Measurements from ENCODE around the gene SYT9. TPM values are rescaled to one million over a fixed set of nuclear protein-coding genes. Genes with fewer than 3 reads are reported as not detected.
A peak's percentile ranks its signal among the peaks of the same experiment; 100 is the strongest.

Gene SYT9
- total and polyA plus RNA-seq, 2 of the 4 experiments (the other 2 are of a cell fraction): not detected

- Histone ChIP-seq H3K4me2 (ENCODE audit: low read depth, low read length) (no peak overlapping the region), H3K9ac (ENCODE audit: low read depth, low read length) (no peak overlapping the region)
Observed at GRCh38 chr11:7490054-7490453, 238.3 kb downstream of the SYT9 start.

More at GRCh38 chr11:7490054-7490453, 238.3 kb downstream of the SYT9 start:
- dilution Hi-C loops (cut with HindIII; ENCODE audit: low sequenced_read_pairs, unreplicated experiment): no loop called here
- no peak overlapping the region for H3K18ac ChIP-seq (ENCODE audit: low read depth, low read length)
- H3K36me3 ChIP-seq (ENCODE audit: control insufficient read depth, insufficient read depth, low read length): no peaks in the 10 kb centered on the region
- no peak overlapping the region for H3K4ac ChIP-seq (ENCODE audit: low read depth, low read length)
- H3K9me3 ChIP-seq (ENCODE audit: control insufficient read depth, insufficient read depth, low read length): no peaks in the 10 kb centered on the region
- H2BK20ac ChIP-seq (ENCODE audit: low read depth, low read length): no peak overlapping the region
- TF ChIP-seq SMC3 (IDR thresholded peaks at IDR 0.05; ENCODE audit: low read depth, low read length) (no peak), USF2 (IDR thresholded peaks at IDR 0.05; ENCODE audit: low read depth, low read length) (no peak), RCOR1 (IDR thresholded peaks at IDR 0.05; ENCODE audit: insufficient replicate concordance, low read length) (no peak), CEBPB (IDR thresholded peaks at IDR 0.05; ENCODE audit: low read depth, low read length) (no peak), ELK1 (IDR thresholded peaks at IDR 0.05; ENCODE audit: borderline replicate concordance, low read depth, low read length) (no peak), RAD21 (IDR thresholded peaks at IDR 0.05; ENCODE audit: low read length) (no peak), FOS (IDR thresholded peaks at IDR 0.05; ENCODE audit: low read depth, low read length) (no peak), MXI1 (IDR thresholded peaks at IDR 0.05; ENCODE audit: borderline replicate concordance, low read depth, low read length) (no peak), BHLHE40 (IDR thresholded peaks at IDR 0.05; ENCODE audit: low read depth, low read length) (no peak), POLR2A (IDR thresholded peaks at IDR 0.05; ENCODE audit: low read depth, low read length) (no peak), CHD1 (IDR thresholded peaks at IDR 0.05; ENCODE audit: low read depth, low read length) (no peak), MAFK (IDR thresholded peaks at IDR 0.05; ENCODE audit: low read depth, low read length) (no peak), CTCF (conservative IDR thresholded peaks at IDR 0.05; ENCODE audit: low read depth, low read length) (no peak), NFE2L2 (IDR thresholded peaks at IDR 0.05; ENCODE audit: low read depth, low read length) (no peak), RFX5 (IDR thresholded peaks at IDR 0.05; ENCODE audit: low read depth, low read length) (no peak)
- CTCF ChIA-PET: no interaction called here
- H3K23ac ChIP-seq (ENCODE audit: low read depth, low read length): no peak overlapping the region
- intact Hi-C loops (cut with micrococcal nuclease): no loop called here
- no peak for ATAC-seq (ENCODE audit: low read depth)
- peaks cover 3% of the 10 kb centered on the region; the same call in 1 of the 2 replicates for H3K27me3 ChIP-seq (ENCODE audit: control insufficient read depth, insufficient read depth, low read length)
- no peak overlapping the region for H3K56ac ChIP-seq (ENCODE audit: extremely low read depth, insufficient read depth, low read length)
- no peak overlapping the region for H2BK5ac ChIP-seq (ENCODE audit: low read depth, low read length, poor library complexity, severe bottlenecking)
- H2BK120ac ChIP-seq (ENCODE audit: low read depth, low read length): no peak overlapping the region
- BruUV-seq (replicated peaks): no TSS peak
- H3K9me1 ChIP-seq (ENCODE audit: insufficient read depth, low read length): no peaks in the 10 kb centered on the region
- H3K79me1 ChIP-seq (ENCODE audit: low read depth in 1 of 2, low read length in 2 of 2): no peaks in the 10 kb centered on the region
- no peaks in the 10 kb centered on the region for H4K20me1 ChIP-seq (ENCODE audit: insufficient read depth, low read length)
- H3K4me3 ChIP-seq (ENCODE audit: insufficient read depth, low read depth, low read length): no peak overlapping the region
- no peak overlapping the region for H4K5ac ChIP-seq (ENCODE audit: low read depth, low read length)
- no peak overlapping the region for H2AK5ac ChIP-seq (ENCODE audit: low read depth, low read length)
- H3K27ac ChIP-seq (ENCODE audit: insufficient read depth, low read length): no peak overlapping the region
- DNase-seq: peak; percentile 18
- no peak overlapping the region for H2BK15ac ChIP-seq (ENCODE audit: low read depth, low read length)
- H3K14ac ChIP-seq (replicated peaks; ENCODE audit: low read depth, low read length): no peak overlapping the region
- H4K91ac ChIP-seq (ENCODE audit: insufficient read depth, low read depth, low read length): no peak overlapping the region
- POLR2A ChIA-PET (ENCODE audit: unreplicated experiment): no interaction called here
- WGBS, 2 experiments (ENCODE audit: extremely low coverage in 2 of 2, insufficient read length in 1 of 2): no CpG with 5 or more reads among the region's 4 CpGs
- H2AFZ ChIP-seq (replicated peaks; ENCODE audit: low read length, poor library complexity): no peak overlapping the region
- in situ Hi-C loops (cut with MboI; ENCODE audit: low sequenced_read_pairs): no loop called here
- H3K4me1 ChIP-seq (ENCODE audit: control insufficient read depth, insufficient read depth, low read length): no peaks in the 10 kb centered on the region
- no peak overlapping the region for H4K8ac ChIP-seq (ENCODE audit: low read depth in 2 of 2, low read length in 2 of 2)
- H2AK9ac ChIP-seq (replicated peaks; ENCODE audit: low read depth, low read length, poor library complexity): no peak overlapping the region
